HTERT RPE-1 (cell line): ENCODE data around the gene KMT2D.

ENCODE experiments used
- in situ Hi-C: fragments of 300-500 bp; cut with MboI; formaldehyde crosslinking; loops from 4 replicates; pipeline ENCODE4 v1.14.3; 2020; ENCODE audit warnings: low sequenced_read_pairs

The KMT2D gene

GRCh38 chr12:49055092-49055491 is 5.5 kb downstream of the KMT2D start:
- in situ Hi-C loops, result no loop called here

- in situ Hi-C loops, result no loop called here
Measured at GRCh38 chr12:49054524-49054923, 6.1 kb downstream of the KMT2D start.

DNA sequence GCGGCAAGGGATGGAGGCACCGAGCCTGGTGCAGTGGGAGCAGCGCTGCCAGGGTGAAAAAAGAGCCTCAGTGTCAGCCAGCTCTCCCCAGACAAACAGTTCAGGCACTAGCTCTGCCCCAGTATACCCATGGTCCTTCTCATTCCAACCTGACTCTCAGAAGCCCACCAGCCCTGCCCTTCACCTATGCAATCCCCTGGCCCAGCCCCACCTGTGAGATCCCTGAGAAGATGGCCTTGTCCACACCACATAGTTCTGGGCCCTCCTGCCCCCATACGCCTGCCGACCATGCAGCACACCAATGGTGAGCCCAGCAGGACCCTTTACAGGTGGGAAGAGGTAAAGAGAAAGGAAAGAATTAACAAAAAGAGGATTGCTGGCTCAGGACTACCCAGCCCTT is 6.5 kb downstream of the KMT2D start:
- in situ Hi-C loops, result no loop called here

- in situ Hi-C loops, result no loop called here
Measured at GRCh38 chr12:49052451-49053208, 8.0 kb downstream of the KMT2D start.

- in situ Hi-C loops, result no loop called here
Measured at GRCh38 chr12:49051777-49052438, 8.7 kb downstream of the KMT2D start.

DNA sequence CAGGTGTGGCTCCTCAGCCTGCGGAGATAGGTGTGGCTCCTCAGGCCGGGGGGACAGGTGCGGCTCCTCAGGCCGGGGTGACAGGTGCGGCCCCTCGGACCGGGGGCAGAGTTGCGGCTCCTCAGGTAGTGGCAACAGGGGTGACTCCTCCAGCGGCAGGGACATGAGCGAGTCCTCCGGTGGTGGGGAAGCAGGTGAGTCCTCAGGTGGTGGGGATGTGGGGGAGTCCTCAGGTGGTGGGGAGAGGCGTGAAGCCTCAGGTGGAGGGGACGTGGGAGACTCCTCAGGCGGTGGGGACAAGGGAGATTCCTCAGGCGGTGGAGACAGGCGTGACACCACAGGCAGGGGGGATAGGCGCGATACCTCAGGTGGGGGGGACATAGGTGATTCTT is 9.2 kb downstream of the KMT2D start:
- in situ Hi-C loops, result no loop called here

GRCh38 chr12:49050507-49051372 is 9.9 kb downstream of the KMT2D start:
- in situ Hi-C loops, result no loop called here

- in situ Hi-C loops, result no loop called here
Measured at GRCh38 chr12:49049566-49050224, 10.9 kb downstream of the KMT2D start.

GRCh38 chr12:49048953-49049352 is 11.6 kb downstream of the KMT2D start:
- in situ Hi-C loops, result no loop called here

DNA sequence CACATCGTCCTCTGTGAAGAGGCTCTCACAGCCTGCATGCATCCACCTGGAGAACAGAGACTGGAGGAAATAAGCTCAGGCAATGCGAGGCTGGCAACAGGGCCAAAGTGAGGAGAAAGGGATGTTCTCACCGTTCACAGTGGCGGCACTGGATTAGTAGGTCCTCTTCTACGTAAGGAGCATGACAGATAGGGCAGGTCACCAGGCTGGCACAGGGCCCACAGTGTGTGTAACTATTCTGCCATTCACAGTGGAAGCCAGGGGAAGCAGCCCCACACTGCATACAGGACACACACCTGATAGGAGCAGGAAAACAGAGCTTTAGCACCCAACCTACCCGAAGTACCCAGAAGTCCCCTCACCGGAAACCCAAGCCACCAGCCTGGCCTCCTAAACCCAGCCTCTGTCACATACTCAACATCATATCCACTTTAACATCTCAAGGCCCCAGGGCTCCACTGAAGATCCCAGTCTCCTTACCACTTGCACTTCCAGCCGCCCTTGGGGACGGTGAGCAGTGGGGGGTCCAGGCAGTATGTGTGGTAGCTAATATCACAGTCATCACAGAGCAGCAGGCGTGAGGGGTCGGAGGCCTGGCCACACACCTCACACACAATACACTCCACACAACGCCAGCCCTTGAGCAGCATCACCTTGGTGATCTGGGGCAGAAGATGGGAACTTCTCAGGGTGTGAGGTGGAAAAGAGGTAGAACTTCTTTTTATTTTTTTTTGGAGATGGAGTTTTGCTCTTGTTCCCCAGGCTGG is 14.3 kb downstream of the KMT2D start:
- in situ Hi-C loops, result no loop called here

- in situ Hi-C loops, result no loop called here
Measured at GRCh38 chr12:49044660-49045059, 15.9 kb downstream of the KMT2D start.

DNA sequence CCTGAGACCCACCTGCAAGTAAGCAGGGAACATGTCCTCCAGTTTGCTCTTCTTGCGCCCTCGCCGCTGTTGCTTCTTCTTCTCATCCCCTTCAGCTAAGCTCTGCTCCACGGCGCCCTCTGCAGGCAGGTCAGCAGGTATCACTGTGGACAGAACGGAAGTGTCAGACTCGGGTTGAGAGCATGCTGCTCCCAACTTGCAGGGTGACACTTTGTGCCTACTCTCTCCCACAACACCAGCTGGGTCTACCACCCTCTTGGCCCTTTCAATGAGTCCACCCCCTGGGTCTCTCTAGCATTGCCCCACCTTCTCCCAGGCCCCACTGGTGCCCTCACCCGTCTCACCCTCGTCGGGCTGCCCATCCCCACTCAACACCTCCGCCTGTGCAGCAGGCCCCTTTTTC is 16.7 kb downstream of the KMT2D start:
- in situ Hi-C loops, result no loop called here

- in situ Hi-C loops, result no loop called here
Measured at GRCh38 chr12:49043241-49043640, 17.4 kb downstream of the KMT2D start.

DNA sequence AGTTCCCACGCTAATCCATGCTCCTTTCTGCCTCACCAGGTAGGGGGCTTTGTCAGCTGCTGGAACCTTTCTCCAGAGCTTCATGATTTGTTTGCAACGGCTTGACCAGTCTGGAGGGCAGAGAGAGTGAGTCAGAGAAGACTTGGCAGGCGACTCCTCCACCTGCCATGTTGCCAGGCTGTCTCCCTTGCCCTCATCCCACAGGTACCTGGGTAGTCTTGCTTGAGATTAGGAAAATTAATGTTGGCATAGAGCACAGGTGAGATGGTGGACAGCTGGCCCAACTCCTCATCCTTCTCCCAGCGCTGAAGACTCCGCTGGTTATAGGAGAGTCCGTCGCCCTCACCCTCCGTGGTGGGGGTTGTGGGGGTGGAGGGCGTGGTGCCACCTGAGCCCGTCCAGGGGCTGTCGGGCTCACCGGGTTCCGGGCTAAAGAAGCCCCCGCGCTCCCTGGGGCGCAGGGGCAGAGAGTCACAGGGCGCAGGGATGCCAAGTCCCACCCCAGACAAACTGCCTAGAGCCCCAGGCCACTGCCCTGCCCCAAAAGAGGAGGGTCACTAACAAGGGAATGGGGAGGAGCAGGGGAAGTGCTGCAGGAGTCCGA is 18.6 kb downstream of the KMT2D start:
- in situ Hi-C loops, result no loop called here

- in situ Hi-C loops, result no loop called here
Measured at GRCh38 chr12:49041036-49041880, 19.3 kb downstream of the KMT2D start.

- in situ Hi-C loops, result no loop called here
Measured at GRCh38 chr12:49040364-49040855, 20.2 kb downstream of the KMT2D start.

DNA sequence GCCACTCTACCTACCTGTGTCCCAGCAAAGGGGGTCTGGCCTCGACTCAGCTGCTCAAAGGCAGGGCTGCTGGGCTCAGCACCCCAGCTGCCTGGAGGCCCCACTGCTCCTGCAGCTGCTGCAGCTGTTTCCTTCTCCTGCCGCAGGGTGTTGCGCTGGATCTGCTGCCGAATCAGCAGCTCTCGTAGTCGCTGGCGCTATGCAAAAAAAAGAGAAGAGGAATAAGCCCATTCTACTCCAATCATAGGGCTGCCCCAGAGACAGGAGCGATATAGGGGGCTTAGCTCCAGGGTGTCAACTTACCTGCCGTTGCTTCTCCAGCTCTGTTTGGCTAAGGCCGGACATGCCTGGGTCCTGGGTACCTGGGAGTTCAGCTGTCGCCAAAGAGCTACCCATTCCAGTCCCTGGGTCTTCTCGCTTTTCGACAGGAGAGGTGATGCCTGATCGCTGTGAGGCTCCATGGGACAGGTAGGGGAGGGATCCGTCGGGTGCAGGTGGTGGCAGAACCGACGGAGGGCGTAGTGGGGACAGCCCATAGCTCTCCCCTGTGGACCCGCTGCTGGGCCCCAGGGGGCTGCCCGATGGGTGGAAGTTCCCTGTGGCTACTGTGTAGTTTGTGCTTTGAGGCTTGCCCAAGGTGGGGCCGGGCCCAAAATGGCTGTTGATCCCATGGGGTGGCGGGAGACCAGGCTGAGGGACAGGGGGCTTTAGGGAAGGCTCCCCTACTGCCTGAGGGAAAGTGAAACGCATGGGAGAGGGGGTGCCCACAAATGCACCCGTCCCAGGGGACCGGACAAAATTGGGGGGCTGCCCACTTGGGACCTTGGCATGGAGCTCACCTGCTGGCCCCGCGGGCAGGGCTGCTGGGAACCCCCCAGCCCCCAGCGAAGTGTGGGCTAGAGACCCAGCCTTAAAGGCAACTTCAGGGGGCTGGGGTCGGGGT is 20.9 kb downstream of the KMT2D start:
- in situ Hi-C loops, result no loop called here
